ENCODE results near the gene CLPX.
"Not testable (repeated sequence)": the region's sequence is repeated elsewhere in the genome, so short reads cannot be mapped to it uniquely, and the experiment has no call there.

Gene CLPX

DNA sequence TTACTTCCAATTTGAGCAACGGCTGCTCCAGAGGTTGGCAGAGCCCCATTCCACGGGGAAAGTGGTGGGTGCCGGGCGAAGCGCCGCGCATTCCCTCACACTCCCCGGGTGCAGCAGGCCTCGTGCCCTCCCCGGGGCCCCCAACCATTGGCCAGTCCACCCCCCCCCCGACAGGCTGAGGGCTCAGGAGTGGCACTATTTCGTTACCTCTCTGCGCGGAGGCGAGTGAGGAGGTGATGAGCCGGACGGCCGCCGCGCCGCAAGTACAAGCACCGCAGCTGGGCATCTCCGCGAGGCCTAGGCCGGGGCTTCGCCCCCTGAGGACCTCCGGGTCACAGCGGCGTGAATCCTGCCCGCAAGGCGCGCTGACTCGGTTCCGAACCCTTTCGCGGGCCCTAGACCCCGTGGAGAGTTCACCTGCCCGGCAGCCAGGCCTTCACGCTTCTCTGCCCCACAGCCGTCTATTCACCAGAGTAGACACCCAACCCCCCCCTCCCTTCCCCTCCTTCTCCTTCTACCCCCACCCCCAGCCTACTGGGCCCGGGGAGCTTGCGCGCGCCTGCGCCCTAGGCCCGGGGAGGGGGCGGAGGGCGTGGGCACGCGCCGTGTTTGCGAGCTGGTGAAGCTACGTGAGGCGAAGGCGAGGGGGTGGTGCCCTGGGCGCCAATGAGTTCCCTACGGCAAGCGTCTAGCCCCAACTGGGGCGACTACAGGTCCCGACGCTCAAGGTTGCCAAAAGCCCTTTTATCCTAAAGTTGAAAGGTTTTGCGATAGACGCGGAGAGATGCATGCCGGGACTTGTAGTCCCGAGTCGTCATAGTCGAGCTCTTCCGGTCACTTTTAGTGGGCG is at the start of gene CLPX:
Gene CLPX, minus strand, starts transcription at position 475 of the 850 bp plus-strand sequence. Its CDS starts 189 bp downstream, at position 286.
- peak; percentile 87 for DNase-seq

DNA sequence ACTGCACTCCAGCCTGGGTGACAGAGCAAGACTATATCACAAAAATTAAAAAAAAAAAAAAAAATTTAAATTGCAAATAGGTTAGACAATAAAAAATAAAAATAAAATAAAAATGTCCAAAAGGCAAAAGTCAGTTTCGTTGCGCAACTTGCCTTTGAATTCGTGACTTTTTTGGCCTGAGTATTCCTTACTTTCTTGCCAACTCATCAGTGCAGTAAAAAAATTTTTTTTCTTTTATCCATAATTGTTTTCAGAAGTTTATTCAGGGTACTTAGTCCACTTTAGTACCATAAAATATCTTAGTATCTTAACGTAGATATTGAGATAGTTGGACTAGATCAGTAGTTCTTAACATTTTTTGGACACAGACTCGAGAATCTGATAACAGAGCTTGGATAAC is 48.6 kb upstream of the CLPX start:
- DNase-seq: no peak

DNA sequence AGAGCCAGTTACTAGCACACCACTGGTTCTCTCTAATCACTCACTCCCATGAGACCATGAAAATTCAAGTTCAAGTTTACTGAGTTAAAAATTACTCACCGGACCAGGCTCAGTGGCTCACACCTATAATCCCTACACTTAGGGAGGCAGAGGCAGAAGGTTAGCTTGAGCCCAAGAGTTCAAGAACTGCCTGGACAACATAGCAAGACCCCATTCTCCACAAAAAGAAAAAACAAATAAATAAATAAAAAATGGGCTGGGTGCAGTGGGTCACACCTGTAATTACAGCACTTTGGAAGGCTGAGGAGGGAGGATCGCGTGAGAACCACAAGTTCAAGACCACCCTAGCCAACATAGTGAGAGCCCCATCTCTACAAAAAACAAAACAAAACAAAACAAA is 47.4 kb upstream of the CLPX start:
- no peak for DNase-seq

DNA sequence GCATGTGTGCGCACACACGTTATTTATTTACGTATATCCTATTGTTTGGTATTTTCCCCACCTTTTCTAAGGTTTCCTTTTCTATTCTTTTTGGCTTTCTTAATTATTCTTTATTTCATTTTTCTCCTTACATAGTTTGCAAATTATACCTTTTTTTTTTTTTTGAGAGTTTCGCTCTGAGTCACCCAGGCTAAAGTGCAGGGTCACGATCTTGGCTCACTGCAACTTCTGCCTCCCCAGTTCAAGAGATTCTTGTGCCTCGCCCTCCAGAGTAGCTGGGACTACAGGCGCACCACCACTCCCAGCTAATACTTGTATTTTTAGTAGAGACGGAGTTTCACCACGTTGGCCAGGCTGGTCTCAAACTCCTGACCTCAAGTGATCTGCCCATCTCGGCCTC is 46.2 kb upstream of the CLPX start:
- DNase-seq: no peak

DNA sequence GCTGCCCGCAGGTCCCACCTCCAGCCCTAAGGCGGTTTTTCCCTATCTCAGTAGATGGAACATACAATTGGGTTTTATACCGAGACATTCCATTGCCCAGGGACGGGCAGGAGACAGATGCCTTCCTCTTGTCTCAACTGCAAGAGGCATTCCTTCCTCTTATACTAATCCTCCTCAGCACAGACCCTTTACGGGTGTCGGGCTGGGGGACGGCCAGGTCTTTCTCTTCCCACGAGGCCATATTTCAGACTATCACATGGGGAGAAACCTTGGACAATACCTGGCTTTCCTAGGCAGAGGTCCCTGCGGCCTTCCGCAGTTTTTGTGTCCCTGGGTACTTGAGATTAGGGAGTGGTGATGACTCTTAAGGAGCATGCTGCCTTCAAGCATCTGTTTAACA is 41.8 kb upstream of the CLPX start:
- DNase-seq: not testable (repeated sequence)

DNA sequence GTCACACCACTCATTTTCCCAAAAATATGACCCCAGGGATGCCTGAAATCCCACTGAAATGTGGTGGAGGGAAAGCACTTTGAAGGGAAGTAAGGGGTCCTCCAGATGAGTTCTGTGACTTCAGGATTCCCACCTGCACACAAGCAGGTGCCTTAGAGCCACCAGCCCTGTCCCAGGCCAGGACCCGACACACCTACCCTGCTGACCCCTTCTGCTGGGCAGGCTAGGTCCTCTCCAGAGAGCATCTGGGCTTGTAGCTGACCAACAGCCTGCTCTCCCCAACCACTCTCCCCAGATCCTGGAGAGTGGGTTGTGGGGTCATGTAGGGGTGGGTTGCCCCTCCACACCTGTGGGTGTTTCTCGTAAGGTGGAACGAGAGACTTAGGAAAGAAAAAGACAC is 41.1 kb upstream of the CLPX start:
- no peak for DNase-seq

DNA sequence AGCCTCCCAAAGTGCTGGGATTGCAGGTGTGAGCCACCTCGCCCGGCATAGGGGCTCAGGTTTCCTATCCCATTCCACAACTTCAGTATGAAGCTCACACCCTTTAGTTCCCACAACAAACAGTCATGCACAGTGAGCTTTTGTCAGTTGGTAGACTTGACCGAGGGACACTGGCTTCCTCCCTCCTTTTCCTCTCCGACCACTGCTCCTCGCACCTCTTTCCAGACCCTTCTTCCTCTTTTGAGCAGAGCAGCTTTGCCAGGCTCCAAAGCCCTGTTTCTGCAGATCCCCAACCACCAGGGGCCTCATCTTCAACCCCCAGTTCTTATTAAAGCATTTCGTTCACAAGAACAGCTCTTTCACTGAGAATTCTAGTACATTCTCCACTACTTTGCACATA is 38.9 kb upstream of the CLPX start:
- DNase-seq: no peak

DNA sequence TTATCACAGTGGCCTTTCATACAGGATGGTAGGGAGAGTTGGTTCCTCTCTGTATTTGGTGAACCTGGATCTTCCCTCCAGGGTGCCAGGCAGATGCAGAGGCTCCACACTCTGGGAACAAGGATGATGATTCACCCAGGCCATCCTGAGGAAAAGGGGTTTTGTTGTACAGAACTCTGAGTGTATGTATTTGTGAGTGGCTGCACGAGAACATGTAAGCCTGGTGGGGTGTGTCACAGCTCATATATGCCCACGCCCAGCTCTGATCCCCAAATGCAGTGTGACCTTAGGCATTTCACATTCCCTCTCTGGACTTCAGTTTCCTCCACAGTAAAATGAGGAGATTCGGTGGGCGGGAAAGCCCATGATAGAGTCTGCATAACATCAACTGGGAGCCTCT is 37.7 kb upstream of the CLPX start:
- no peak for DNase-seq

DNA sequence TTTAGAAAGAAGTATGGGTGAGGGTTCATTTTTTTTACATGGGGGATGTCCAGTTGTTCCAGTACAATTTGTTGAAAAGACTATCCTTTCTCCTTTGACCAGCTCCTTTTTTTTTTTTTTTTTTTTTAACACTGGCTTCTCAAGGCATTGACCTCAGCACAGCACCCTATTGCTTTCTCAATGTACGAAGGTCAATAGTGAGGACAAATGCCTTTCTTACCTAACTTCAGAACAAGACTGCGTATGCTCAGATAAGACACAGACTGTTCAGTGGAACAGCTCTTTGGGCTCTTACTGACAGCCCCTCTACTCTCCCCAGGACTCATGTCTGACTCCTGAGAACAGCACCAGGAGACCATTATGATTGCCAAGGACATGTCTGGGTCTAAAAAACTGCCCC is 36.6 kb upstream of the CLPX start:
- no peak for DNase-seq

DNA sequence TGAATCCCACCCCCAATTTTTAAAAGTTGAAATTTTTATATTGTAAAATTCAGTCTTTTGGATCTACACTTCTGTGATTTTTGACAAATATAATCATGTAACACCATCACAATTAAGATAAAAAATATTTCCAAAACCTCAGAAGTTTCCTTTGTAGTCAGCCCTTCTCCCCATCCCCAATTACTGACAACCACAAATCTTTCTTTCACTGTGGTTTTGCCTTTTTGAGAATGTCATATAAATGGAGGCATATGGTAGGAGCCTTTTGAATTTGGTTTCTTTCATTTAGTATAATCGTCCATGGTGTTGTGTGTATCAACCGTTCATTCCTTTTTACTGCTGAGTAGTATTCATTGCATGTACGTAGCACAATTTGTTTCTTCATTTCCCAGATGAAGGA is 34.0 kb upstream of the CLPX start:
- DNase-seq: no peak

DNA sequence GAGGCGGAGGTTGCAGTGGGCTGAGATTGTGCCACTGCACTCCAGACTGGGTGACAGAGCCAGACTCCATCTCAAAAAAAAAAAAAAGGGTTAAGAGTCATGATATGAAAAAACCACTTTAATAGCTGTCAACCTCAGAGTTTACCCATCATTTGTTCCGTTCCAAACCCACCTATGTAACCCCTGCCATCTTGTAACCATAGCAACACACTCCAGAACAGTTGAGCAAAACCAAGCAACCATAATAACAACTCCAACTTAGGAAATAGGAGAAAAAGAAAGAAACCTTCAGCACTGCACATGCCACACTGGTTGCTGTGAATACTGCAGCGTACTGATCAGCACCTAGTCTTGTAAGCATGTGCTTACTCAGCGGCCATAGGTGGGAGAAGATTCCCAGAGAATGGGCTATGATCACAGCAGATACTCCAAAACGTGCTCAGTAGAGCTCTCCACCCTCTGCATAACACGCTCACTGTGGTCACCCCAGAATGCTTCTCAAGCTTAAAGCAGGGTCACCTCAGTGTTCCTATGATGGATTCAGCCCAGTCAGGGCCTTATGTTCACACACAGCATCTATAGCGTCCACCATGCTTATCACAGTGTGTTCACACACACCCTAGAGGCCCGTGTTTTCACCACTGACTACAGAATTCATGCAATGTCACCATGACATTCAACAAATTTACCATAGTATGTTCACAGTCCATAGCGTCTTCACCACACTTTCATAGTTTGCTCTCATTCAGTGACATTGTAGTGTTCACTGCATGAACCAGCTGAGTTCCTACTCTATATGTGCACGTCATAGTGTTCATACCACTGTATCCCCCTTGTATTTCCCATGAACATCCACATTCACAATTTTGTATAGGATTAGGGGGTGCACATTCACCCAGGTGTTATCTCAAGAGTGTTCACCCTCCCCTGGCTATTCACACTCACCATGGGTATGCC is 32.7 kb upstream of the CLPX start:
- DNase-seq: no peak

DNA sequence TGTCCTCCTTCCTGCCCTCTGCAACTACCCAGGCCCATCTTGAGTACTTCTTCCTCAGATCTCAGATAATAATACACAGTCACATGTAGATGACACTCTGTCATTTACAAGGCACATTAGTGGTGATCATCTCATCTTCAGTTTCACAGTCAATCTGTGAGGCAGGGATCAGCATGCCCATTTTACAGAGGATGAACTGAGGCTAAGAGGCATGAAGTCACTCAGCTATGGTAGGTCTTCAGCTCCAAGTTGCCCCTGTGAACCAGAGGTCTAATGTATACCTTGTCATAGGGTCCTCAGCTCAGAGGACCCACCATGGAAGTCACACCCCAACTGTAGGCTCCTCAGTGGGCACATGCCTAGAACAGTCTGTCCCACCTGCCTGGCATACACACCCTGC is 30.4 kb upstream of the CLPX start:
- DNase-seq: no peak

DNA sequence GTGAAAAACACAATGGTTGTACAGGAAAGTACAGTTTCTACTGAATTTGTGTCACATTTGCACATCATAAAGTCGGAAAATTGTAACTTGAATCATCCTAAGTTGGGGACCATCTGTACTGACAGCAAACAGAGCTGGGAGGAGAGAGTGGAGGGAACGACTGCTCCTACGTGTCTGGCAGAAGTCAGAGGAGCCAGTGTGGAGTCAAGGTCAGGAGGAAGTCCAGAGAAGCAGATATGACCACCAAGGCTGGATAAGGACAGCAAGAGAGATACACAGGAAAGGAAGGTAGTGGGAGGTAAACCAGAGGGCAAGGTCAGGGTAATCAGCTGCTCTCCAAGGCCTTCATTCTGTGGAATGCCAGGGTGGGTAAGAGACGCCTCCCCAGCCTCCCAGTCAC is 28.9 kb upstream of the CLPX start:
- DNase-seq: no peak

DNA sequence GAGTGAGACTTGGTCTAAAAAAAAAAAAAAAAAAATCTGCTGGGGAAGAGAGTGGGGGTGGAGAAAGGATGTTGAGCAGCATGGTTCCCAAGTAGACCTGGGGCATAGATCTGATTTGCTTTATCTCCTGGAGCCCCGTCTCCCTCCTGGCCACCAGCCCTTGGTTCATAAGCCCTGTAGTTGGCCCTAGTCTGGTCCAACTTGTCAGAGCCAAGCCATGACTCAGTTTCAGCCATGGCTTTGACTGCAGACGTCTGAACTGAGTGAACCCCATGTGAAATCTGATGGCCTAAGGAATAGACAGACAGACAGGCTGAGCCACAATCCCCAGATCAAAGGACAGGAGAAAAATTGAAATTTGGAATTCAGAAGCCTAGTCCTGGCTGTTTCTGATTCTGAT is 28.1 kb upstream of the CLPX start:
- no peak for DNase-seq

DNA sequence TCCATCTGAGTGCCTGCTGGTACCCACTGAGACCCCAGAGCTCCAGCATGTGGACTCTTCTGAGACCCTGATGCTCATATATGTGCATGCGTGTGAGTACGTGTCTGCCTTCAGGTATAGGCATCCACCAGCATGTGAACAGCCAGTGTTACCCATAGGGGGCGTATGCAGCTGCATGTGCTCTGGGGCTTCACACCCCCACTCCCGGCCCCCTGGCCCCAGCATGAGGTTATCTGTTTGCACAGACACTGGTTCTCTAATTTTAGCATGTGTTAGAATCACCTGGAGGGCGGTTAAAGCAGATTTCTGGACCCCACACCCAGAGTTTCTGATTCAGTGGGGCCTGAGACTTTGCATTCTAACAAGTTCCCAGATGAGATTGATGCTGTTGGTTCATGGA is 27.0 kb upstream of the CLPX start:
- DNase-seq: peak; percentile 22

DNA sequence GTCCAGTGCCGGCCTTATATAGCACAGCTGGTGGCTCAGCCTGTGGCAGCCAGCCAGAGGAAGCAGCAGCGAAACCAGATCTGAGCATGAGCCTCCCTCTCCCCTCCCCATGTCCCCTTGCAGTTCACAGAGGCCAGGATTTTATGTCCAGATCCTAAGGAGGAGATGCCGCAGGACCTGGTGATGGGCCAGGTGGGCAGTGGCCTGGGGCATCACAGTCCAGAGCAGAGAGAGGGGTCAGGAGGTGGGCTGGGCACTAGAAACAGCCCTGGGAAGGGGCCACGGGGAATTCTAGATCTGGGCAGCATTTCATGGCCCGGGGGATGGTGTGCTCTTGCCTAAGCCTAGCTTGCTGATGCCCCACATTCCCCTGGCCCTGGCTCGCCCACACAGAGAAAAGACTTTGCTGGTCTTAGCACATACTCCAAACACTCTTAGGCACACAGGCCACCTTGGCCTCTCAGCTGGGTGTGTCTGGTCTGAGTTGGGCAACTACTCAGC is 26.4 kb upstream of the CLPX start:
- no peak for DNase-seq

DNA sequence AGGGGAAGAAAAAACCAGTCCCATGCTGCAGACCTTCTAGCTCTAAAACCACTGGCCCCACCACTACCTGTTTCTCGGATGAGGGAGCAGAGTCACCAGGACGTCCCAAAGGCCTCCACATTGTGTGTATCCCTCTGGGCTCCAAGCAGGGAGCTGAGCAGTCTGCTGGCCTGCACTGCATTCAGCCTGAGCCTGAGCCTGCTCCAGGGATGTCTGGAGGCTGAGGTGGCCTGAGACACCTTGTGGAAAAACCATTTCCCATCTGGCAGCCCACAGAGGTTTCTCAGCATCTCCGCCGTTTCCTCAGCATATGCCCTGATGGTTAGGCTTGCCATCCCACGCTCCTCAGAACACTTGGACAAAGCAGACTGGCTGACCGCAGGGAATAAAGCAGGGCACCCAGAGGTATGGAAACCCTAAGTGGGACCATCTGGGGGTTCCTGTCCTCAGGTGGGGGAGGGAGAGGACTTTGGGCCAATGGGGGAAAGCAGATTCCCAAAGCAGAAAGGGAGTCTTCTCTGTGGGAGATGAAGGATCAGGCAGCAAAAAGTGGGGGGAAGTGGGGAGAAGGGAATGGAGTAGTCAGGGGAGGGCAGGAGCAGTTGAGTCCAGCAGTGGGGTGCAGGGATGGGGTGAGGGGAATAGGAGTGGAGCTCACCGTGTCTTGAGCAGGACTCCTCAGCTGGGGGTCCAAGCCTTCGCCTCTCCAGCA is 25.8 kb upstream of the CLPX start, which contains the start of gene CILP:
Gene CILP, minus strand, starts transcription at position 704 of the 712 bp plus-strand sequence. CDS start 1,718 bp downstream, outside the sequence.
- no peak for DNase-seq

DNA sequence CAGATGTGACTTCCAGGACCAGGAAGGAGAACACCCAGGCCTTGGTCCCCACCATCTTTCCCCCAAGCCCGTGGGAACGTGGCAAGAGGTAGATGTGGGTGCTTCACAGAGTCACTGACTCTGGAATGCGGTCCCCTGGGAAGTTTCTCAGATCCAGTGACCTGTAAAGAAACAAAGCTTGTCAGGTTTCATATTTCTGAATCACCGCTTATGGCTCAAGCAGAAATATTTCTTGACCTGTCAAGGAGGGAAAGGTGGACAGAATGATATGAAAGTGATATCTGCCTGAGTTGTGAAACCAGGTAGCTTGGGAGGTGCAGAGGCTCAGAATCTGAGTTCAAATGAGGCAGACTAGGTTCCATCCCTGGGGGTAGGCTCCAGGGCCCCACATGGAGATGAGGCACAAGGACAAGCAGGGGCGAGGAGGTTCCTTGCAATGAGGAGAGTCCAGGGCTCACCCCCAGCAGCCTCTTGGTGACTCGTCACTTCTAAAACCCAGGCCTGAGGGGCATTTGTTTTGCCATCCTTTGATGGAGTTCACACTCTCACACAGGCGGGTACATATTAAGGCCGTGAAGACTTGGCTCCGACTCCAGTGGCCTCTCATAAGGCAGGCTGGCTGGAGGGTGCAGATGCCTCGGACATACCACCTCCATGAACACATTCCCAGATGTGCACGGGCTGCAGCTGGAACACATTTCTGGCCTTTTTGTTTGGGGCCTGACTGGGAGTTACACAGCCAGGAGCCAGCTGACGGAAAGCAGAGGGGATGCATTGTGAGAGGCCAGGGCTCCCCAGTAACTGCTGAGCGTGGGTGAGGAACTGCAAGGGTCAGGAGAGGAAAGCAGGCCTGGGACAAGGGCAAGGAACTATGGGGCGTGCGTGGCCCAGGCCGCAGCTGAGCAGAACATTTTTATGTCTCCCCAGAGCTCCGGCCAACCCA is 24.8 kb upstream of the CLPX start:
- no peak for DNase-seq

DNA sequence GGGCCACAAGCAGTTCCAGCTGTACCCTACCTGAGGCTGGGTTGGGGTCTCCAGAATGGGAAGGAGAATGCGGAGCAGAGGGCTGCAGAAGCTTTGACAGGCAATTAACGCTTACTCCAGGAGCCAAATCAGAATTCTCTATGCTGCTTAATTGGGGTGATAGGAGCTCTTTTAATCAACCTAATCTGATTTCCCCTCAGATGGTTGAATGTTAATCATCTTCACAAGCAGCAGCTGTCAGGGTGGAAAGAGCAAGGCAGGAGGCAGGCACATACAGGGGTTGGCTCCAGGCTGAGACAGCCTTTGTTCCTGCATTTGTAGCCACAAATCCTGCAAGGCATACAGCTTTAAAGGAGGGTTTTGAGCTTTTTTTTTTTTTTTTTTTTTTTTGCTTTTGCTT is 23.5 kb upstream of the CLPX start:
- no peak for DNase-seq

DNA sequence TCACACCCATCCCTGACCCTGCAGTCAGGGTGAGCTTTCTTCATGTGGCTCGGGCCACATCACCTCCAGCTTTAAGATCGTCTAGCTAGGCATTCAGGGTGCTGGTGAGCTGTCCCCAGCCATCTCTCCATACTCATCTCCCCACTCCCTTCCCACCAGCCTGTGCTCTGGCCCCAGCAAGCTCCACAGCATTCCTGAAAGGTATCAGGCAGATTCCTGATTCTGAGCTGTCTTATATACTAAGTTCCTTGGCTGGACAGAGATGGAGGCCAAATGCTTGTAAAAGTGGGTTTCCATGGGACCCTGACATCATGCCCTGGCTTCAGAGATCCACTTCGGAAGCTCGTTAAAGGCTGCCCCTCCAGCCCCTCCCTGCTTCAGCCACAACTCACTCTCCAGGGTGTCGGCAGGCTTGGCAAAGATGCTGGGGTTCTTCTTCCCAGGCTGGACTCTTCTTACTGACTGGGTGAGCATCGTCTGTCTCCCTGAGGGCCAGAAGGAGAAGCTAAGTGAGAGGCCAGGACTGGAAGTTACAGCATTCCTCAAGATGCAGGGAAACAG is 22.2 kb upstream of the CLPX start:
- DNase-seq: no peak

DNA sequence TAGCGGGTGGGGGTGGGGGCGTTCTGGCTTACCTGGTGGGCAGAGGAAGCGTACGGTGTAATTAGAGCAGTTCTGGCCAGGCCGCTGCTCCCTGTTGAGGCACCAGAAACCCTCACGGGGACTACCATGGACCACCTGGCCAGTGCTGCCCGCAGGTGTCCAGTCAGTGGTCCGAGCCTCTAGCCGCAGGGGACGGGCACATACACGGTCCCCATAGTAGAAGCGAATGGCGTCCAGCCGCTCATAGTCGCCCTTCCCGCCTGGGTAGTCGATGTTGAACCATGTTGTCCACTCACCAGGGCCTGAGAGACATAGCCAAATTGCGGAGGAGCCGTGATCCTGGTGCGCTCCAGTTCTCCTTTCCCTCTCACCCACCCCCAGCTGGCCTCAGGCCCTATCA is 21.6 kb upstream of the CLPX start:
- no peak for DNase-seq

Data from stimulated activated naive CD4-positive, alpha-beta T cell treated with Interleukin-2 at 50 U/mL for 16 hours (primary cell).